AG10803 (cell line): ENCODE data around the gene HAUS3.

Source experiments
- DNase-seq: peaks from one replicate; pipeline ENCODE4 v3.0.0; 2010; ENCODE audit warnings: low read depth
- H3K4me3 ChIP-seq: 2 replicates; pipeline ENCODE4 v1.5.1; 2011; ENCODE audit warnings: mild to moderate bottlenecking, low read length, control low read depth
- CTCF ChIP-seq: conservative IDR thresholded peaks from 2 replicates; pipeline ENCODE4 v1.5.1; 2011; ENCODE audit warnings: mild to moderate bottlenecking, low read length, control low read depth, inconsistent platforms

The HAUS3 gene

GRCh38 chr4:2257361-2258081, 15.6 kb upstream of the HAUS3 start:
- no peak for DNase-seq
- no peak for TF ChIP-seq CTCF
- no peak overlapping the region for H3K4me3 ChIP-seq

- no peak for DNase-seq
- no peak overlapping the region for H3K4me3 ChIP-seq
- TF ChIP-seq CTCF: no peak
Observed at GRCh38 chr4:2256781-2257191, 14.9 kb upstream of the HAUS3 start.

GRCh38 chr4:2256156-2256731, 14.3 kb upstream of the HAUS3 start:
- H3K4me3 ChIP-seq: no peak overlapping the region
- no peak for TF ChIP-seq CTCF
- no peak for DNase-seq

GRCh38 chr4:2255501-2256155, 13.7 kb upstream of the HAUS3 start:
- no peak overlapping the region for H3K4me3 ChIP-seq
- no peak for TF ChIP-seq CTCF
- DNase-seq: no peak

- no peak for DNase-seq
- TF ChIP-seq CTCF: no peak
- no peak overlapping the region for H3K4me3 ChIP-seq
Observed at GRCh38 chr4:2254665-2255500, 13.0 kb upstream of the HAUS3 start.

GRCh38 chr4:2253160-2254084, 11.5 kb upstream of the HAUS3 start:
- no peak overlapping the region for H3K4me3 ChIP-seq
- no peak for DNase-seq
- no peak for TF ChIP-seq CTCF
